Hepatocyte (in vitro differentiated cells): Measurements from ENCODE around the gene TLL2. TPM values are rescaled to one million over a fixed set of nuclear protein-coding genes. Genes with fewer than 3 reads are reported as not detected.

Experiments
- DNase-seq: peaks from one replicate; pipeline ENCODE4 v3.0.0-alpha.2; 2016; ENCODE audit warnings: low spot score
- H2AFZ ChIP-seq: fragments of 200-600 bp; sonication (generic); 2 replicates; pipeline ENCODE4 v1.6.0; 2016; ENCODE audit warnings: antibody characterized with exemption, mild to moderate bottlenecking
- H3K27ac ChIP-seq: fragments of 200-600 bp; sonication (generic); 2 replicates; pipeline ENCODE4 v1.5.1; 2016; ENCODE audit warnings: mild to moderate bottlenecking
- H3K27me3 ChIP-seq: fragments of 200-600 bp; sonication (generic); 2 replicates; pipeline ENCODE4 v1.6.1; 2016
- H3K36me3 ChIP-seq: fragments of 200-600 bp; sonication (generic); replicated peaks from 2 replicates; pipeline ENCODE4 v1.5.1; 2016; ENCODE audit warnings: low read depth; ENCODE audit not compliant: insufficient read depth
- H3K4me1 ChIP-seq: fragments of 200-600 bp; sonication (generic); 2 replicates; pipeline ENCODE4 v1.5.1; 2016; ENCODE audit warnings: mild to moderate bottlenecking, moderate library complexity; ENCODE audit not compliant: insufficient read depth
- H3K4me2 ChIP-seq: fragments of 200-600 bp; sonication (generic); 2 replicates; pipeline ENCODE4 v1.6.0; 2016
- H3K4me3 ChIP-seq: fragments of 200-600 bp; sonication (generic); 2 replicates; pipeline ENCODE4 v1.5.1; 2016; ENCODE audit warnings: mild to moderate bottlenecking
- H3K79me2 ChIP-seq: fragments of 200-600 bp; sonication (generic); 2 replicates; pipeline ENCODE4 v1.6.0; 2017; ENCODE audit warnings: mild to moderate bottlenecking
- H3K9me2 ChIP-seq: fragments of 200-600 bp; sonication (generic); replicated peaks from 2 replicates; pipeline ENCODE4 v1.6.0; 2017; ENCODE audit warnings: mild to moderate bottlenecking; ENCODE audit not compliant: insufficient read depth
- H3K9me3 ChIP-seq: fragments of 200-600 bp; sonication (generic); 2 replicates; pipeline ENCODE4 v1.5.1; 2016; ENCODE audit warnings: low read depth, mild to moderate bottlenecking
- H4K20me1 ChIP-seq: fragments of 200-600 bp; sonication (generic); 2 replicates; pipeline ENCODE4 v1.6.0; 2016; ENCODE audit warnings: mild to moderate bottlenecking; ENCODE audit not compliant: insufficient read depth, poor library complexity, severe bottlenecking
- EZH2 ChIP-seq: fragments of 200-600 bp; sonication (generic); IDR thresholded peaks from 2 replicates; pipeline ENCODE4 v1.6.1; 2016; ENCODE audit warnings: antibody characterized with exemption, mild to moderate bottlenecking, borderline replicate concordance
- EZH2phosphoT487 ChIP-seq: fragments of 200-600 bp; sonication (generic); IDR thresholded peaks from one replicate; pipeline ENCODE4 v1.6.1; 2018; ENCODE audit warnings: antibody characterized with exemption, mild to moderate bottlenecking, low read depth, moderate library complexity; ENCODE audit not compliant: unreplicated experiment, severe bottlenecking
- WGBS: methylation state at CpG from one replicate; pipeline ENCODE4 v1.1.6; 2016; ENCODE audit warnings: low lambda C conversion rate; ENCODE audit errors: missing lambda C conversion rate; 5-methylcytosine and 5-hydroxymethylcytosine counted together
- polyA plus RNA-seq: library from polyadenylated mRNA; unstranded; fragments of >200 nt; fragmentation: Nextera tagmentation; extraction: Ambion mirVana; gene quantifications from 2 replicates; pipeline ENCODE4 v1.2.1, GENCODE V29; 2016
- total RNA-seq: library from RNA; depleted of rRNA; stranded (reverse); fragments of >200 nt; gene quantifications from 2 replicates; pipeline ENCODE4 v1.2.3, GENCODE V29; 2014
- TF ChIP-seq, protein P1 (sequence below): fragments of 200-600 bp; sonication (generic); IDR thresholded peaks from 2 replicates; pipeline ENCODE4 v1.5.1; 2016; ENCODE audit warnings: antibody characterized with exemption, mild to moderate bottlenecking; ENCODE audit not compliant: poor library complexity

The TLL2 gene
- total and polyA plus RNA-seq, 2 experiments from 2014 or later = 0.50 to 0.76 TPM

DNA sequence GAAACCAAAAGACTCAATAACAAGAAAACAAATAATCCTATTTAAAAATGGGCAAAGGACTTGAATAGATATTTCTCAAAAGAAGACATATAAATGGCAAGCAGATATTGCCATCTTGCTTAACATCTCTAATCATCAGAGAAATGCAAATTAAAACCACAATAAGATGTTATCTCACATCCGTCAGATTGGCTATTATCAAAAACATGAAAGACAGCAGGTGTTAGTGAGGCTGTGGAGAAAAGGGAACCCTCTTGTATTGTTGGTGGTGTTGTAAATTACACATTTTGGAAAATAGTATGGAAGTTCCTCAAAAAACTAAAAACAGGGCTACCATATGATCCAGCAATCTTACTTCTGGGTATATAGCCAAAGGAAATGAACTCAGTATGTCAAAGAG lies 180.6 kb downstream of the TLL2 start:
- Histone ChIP-seq H4K20me1 (no peaks in the 10 kb centered on the region), H3K9me2 (no peaks in the 10 kb centered on the region), H3K4me1 (no peaks in the 10 kb centered on the region), H3K4me2 (no peak overlapping the region), H3K79me2 (no peaks in the 10 kb centered on the region), H3K27ac (no peak overlapping the region), H3K27me3 (no peaks in the 10 kb centered on the region), H3K9me3 (no peaks in the 10 kb centered on the region), H3K4me3 (no peak overlapping the region), H2AFZ (no peak overlapping the region), H3K36me3 (no peaks in the 10 kb centered on the region)
- TF ChIP-seq EZH2 = no peak
- TF ChIP-seq, protein P1, sequence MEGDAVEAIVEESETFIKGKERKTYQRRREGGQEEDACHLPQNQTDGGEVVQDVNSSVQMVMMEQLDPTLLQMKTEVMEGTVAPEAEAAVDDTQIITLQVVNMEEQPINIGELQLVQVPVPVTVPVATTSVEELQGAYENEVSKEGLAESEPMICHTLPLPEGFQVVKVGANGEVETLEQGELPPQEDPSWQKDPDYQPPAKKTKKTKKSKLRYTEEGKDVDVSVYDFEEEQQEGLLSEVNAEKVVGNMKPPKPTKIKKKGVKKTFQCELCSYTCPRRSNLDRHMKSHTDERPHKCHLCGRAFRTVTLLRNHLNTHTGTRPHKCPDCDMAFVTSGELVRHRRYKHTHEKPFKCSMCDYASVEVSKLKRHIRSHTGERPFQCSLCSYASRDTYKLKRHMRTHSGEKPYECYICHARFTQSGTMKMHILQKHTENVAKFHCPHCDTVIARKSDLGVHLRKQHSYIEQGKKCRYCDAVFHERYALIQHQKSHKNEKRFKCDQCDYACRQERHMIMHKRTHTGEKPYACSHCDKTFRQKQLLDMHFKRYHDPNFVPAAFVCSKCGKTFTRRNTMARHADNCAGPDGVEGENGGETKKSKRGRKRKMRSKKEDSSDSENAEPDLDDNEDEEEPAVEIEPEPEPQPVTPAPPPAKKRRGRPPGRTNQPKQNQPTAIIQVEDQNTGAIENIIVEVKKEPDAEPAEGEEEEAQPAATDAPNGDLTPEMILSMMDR = no peak
- DNase-seq = no peak
- 81% methylated on average over 1 of the region's 1 CpG for WGBS

DNA sequence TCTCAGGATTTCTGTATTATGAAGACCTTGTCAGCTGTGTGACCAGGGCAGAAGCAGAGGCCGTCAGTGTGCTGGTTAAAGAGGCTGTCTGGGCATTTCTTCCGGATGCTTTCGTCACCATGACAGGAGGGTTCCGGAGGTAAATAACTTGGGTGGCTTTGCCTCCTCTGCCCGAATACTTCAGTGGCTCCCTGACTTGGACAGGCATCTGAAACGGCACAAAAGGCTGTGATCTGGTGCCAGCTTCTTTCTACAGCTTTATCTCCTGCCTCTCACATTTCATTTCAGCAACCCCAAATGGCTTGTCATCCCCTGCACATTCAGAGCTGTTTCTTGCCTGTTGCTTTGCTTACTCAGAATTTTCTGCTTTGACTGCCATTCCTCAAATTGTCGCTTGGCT lies 186.3 kb downstream of the TLL2 start:
- TF ChIP-seq EZH2 = no peak
- no peak for TF ChIP-seq EZH2phosphoT487
- TF ChIP-seq, protein P1 = no peak
- WGBS = 91% methylated on average over 7 of the region's 7 CpGs
- no peaks in the 10 kb centered on the region for H3K9me3 ChIP-seq
- no peaks in the 10 kb centered on the region for H4K20me1 ChIP-seq
- H3K4me2 ChIP-seq = no peak overlapping the region
- H3K4me3 ChIP-seq = no peak overlapping the region
- H3K36me3 ChIP-seq = no peaks in the 10 kb centered on the region
- no peaks in the 10 kb centered on the region for H3K9me2 ChIP-seq
- no peak for DNase-seq
- no peak overlapping the region for H2AFZ ChIP-seq
- H3K27ac ChIP-seq = no peak overlapping the region
- H3K4me1 ChIP-seq = no peaks in the 10 kb centered on the region
- no peaks in the 10 kb centered on the region for H3K27me3 ChIP-seq
- H3K79me2 ChIP-seq = no peaks in the 10 kb centered on the region

DNA sequence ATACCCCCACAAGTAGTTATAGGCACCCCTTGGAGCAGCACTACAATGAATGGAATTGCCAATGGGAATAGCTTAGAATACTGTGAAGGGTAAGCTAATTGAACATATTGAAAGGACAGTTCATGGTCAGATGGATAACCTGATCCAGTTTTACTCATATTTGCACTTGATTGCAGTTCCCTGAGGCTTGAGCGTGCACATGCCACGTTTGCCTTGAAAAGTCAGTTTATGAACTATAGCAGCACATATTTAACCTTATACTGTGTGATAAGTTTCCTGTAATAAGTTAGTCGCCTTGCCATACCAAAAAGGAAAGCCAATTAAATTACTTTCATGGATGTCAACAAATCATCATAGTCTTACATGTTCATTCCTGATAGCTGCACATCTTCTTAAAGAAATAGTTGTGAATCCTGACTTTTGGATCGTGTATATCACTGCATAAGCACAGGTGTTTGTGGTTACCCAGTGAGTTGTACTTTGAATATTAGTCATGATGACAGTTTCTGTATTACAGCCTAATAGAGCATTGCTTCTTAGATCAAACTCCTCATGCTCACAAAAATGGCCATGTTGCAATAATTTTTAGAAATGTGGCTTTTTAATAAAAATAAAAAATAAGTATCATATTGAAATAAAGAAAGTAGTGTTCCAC lies 187.9 kb downstream of the TLL2 start:
- Histone ChIP-seq H2AFZ (no peak overlapping the region), H3K27me3 (no peaks in the 10 kb centered on the region), H3K4me1 (no peaks in the 10 kb centered on the region), H3K9me2 (no peaks in the 10 kb centered on the region), H3K27ac (no peak overlapping the region), H3K4me2 (no peak overlapping the region), H3K79me2 (no peaks in the 10 kb centered on the region), H3K4me3 (no peak overlapping the region), H4K20me1 (no peaks in the 10 kb centered on the region), H3K9me3 (no peaks in the 10 kb centered on the region), H3K36me3 (no peaks in the 10 kb centered on the region)
- no peak for DNase-seq
- WGBS = 86% methylated on average over 4 of the region's 4 CpGs
- TF ChIP-seq, protein P1 = no peak

DNA sequence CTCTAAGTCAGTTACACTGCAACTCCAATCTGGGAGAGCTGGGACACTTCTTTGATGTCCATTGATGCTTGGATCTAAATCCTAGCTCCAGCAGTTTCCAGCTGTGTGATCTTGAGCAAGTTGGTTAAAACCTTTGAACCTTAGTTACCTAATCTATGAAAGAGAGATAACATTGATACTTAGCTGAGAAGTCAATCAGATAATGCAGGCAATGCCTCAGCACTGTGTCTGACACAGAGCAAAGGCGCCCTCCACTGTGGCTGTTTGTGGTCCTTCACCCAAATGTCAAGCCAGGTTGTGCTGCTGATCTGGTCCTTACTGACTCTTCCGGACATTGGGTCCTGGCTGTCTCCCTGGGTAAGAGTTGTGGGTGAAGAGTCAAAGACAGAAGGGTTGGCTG lies 189.3 kb downstream of the TLL2 start:
- TF ChIP-seq, protein P1 = no peak
- TF ChIP-seq EZH2 = no peak
- TF ChIP-seq EZH2phosphoT487 = no peak
- Histone ChIP-seq H3K9me3 (no peaks in the 10 kb centered on the region), H3K36me3 (no peaks in the 10 kb centered on the region), H3K27ac (no peak overlapping the region), H3K4me1 (no peaks in the 10 kb centered on the region), H2AFZ (no peak overlapping the region), H3K79me2 (no peaks in the 10 kb centered on the region), H3K4me2 (no peak overlapping the region), H4K20me1 (no peaks in the 10 kb centered on the region), H3K9me2 (no peaks in the 10 kb centered on the region), H3K4me3 (no peak overlapping the region), H3K27me3 (no peaks in the 10 kb centered on the region)
- WGBS = 45% methylated on average over 2 of the region's 2 CpGs
- no peak for DNase-seq
